Kidney (tissue), 14 donors: ENCODE measurements around the gene TCF12. TPM values are rescaled to one million over a fixed set of nuclear protein-coding genes. Genes with fewer than 3 reads are reported as not detected.

Experiments
- DNase-seq, 5 donors: peaks; one replicate each; pipeline ENCODE4 v3.0.0-alpha.2; 2013 to 2020
- FAIRE-seq: peaks from 2 replicates; lab custom pipeline; 2012; peaks lifted over from hg19 to GRCh38; lab: Jason Lieb, UNC
- H3K27ac ChIP-seq, 2 donors: one replicate each; pipeline ENCODE4 v1.7.0; 2013; ENCODE audit warnings: low read depth in 2 of 2, low read length in 2 of 2, inconsistent platforms in 1 of 2
- H3K27me3 ChIP-seq: one replicate; pipeline ENCODE4 v1.7.1; 2013; ENCODE audit warnings: low read length, inconsistent platforms; ENCODE audit not compliant: control insufficient read depth, insufficient read depth
- H3K36me3 ChIP-seq, 3 donors: one replicate each; pipeline versions ENCODE4 v1.7.0 to v1.7.1; 2013; ENCODE audit warnings: low read length in 3 of 3, control low read depth in 1 of 3, inconsistent platforms in 1 of 3; ENCODE audit not compliant: insufficient read depth in 3 of 3, control insufficient read depth in 2 of 3
- H3K4me1 ChIP-seq, 3 donors: one replicate each; pipeline versions ENCODE4 v1.7.0 to v1.7.1; 2013; ENCODE audit warnings: low read length in 3 of 3, inconsistent platforms in 1 of 3, low read depth in 1 of 3; ENCODE audit not compliant: control insufficient read depth in 2 of 3, insufficient read depth in 2 of 3
- H3K4me3 ChIP-seq, 3 donors: one replicate each; pipeline versions ENCODE4 v1.7.0 to v1.8.1; 2013; ENCODE audit warnings: low read length in 3 of 3, control low read depth in 1 of 3, inconsistent platforms in 1 of 3
- H3K9ac ChIP-seq, 3 donors: one replicate each; pipeline versions ENCODE4 v1.7.0 to v1.7.1; 2013; ENCODE audit warnings: low read length in 3 of 3, control low read depth in 1 of 3, inconsistent platforms in 1 of 3
- H3K9me3 ChIP-seq, 3 donors: one replicate each; pipeline versions ENCODE4 v1.7.0 to v1.7.1; 2013; ENCODE audit warnings: low read length in 3 of 3, control low read depth in 1 of 3, inconsistent platforms in 1 of 3; ENCODE audit not compliant: control insufficient read depth in 2 of 3, insufficient read depth in 1 of 3
- intact Hi-C: fragments of 100-400 bp; cut with DNase I; formaldehyde crosslinking; loops from one replicate; pipeline ENCODE4 v1.11.1; 2022
- polyA plus RNA-seq: library from polyadenylated mRNA; stranded (reverse); fragments of 350-450 nt; fragmentation: Illumina TruSeq; extraction: RNeasy Lipid Tissue Mini Kit (QIAGEN cat#74804); gene quantifications from one replicate; pipeline ENCODE4 v1.2.3, GENCODE V29; 2014; ENCODE audit warnings: low read depth, low replicate concordance; ENCODE audit not compliant: insufficient read depth
- total RNA-seq: library from RNA; stranded (reverse); fragmentation: NEBNext Ultra II Directional; extraction: Animal tissue kit (Norgen Biotek cat#: 25700); gene quantifications from one replicate; pipeline ENCODE4 v1.2.1, GENCODE V29; 2021
- TF ChIP-seq, protein P1 (sequence below): IDR thresholded peaks from 3 replicates; pipeline ENCODE4 v1.5.1; 2012; ENCODE audit warnings: mild to moderate bottlenecking, moderate library complexity, borderline replicate concordance; ENCODE audit not compliant: insufficient read depth; ENCODE audit errors: extremely low read depth
- donor health status: control.
- donor health status: control.
- donor health status: control.
- donor health status: control.
- donor health status: control.
- donor health status: DM: yes; HTN: yes; CAD: no.
- donor health status: Normal renal cell carcinoma (clear cell type).

Gene TCF12
- total and polyA plus RNA-seq, 2 donors from 2014 or later: 16.3 to 116 TPM

DNA sequence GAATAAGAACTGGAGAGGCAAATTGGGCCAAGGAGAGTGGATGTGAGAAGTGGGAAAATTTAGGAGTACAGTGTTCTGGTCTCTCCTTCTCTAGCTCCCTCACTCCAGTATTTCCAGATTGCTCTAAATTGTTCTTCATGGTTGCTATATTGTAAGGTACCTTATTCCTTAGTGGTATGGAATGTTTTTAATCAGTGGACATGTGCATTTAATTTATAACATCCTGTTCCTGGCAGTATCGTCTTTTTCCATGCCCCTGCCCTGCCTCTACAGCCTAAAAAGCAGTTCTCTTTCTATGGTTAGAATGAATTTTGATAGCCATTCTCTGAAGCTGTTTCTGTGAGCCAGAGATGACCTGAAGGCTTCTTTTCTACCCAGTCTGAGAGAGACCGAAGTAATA, 180.5 kb downstream of the TCF12 start:
- Histone ChIP-seq H3K36me3 (no peaks in the 10 kb centered on the region), H3K4me3 (no peak overlapping the region), H3K27me3 (no peaks in the 10 kb centered on the region), H3K9me3 (no peaks in the 10 kb centered on the region), H3K27ac (no peak overlapping the region), H3K9ac (no peak overlapping the region), H3K4me1 (no peaks in the 10 kb centered on the region)
- TF ChIP-seq, protein P1, sequence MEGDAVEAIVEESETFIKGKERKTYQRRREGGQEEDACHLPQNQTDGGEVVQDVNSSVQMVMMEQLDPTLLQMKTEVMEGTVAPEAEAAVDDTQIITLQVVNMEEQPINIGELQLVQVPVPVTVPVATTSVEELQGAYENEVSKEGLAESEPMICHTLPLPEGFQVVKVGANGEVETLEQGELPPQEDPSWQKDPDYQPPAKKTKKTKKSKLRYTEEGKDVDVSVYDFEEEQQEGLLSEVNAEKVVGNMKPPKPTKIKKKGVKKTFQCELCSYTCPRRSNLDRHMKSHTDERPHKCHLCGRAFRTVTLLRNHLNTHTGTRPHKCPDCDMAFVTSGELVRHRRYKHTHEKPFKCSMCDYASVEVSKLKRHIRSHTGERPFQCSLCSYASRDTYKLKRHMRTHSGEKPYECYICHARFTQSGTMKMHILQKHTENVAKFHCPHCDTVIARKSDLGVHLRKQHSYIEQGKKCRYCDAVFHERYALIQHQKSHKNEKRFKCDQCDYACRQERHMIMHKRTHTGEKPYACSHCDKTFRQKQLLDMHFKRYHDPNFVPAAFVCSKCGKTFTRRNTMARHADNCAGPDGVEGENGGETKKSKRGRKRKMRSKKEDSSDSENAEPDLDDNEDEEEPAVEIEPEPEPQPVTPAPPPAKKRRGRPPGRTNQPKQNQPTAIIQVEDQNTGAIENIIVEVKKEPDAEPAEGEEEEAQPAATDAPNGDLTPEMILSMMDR: no peak
- intact Hi-C loops: no loop called here
- DNase-seq: no peak
- FAIRE-seq: no peak

- no peaks in the 10 kb centered on the region for H3K9me3 ChIP-seq
- FAIRE-seq (no peak), DNase-seq (no peak)
- no peak overlapping the region for H3K9ac ChIP-seq
- H3K27me3 ChIP-seq: no peaks in the 10 kb centered on the region
- no peaks in the 10 kb centered on the region for H3K4me1 ChIP-seq
- no peak overlapping the region for H3K27ac ChIP-seq
- TF ChIP-seq, protein P1: no peak
- intact Hi-C loops: no loop called here
- no peak overlapping the region for H3K4me3 ChIP-seq
- no peaks in the 10 kb centered on the region for H3K36me3 ChIP-seq
Measured at GRCh38 chr15:57100136-57100539, 181.7 kb downstream of the TCF12 start.

- Histone ChIP-seq H3K36me3 (no peaks in the 10 kb centered on the region), H3K9me3 (no peaks in the 10 kb centered on the region), H3K27ac (no peak overlapping the region), H3K4me1 (no peaks in the 10 kb centered on the region), H3K27me3 (no peaks in the 10 kb centered on the region), H3K9ac (no peak overlapping the region), H3K4me3 (no peak overlapping the region)
- no peak for FAIRE-seq
- intact Hi-C loops: no loop called here
- TF ChIP-seq, protein P1: no peak
- no peak for DNase-seq
Measured at GRCh38 chr15:57102858-57103257, 184.4 kb downstream of the TCF12 start.

GRCh38 chr15:57108296-57108695, 189.9 kb downstream of the TCF12 start:
- no peak overlapping the region for H3K4me3 ChIP-seq
- H3K9me3 ChIP-seq: no peaks in the 10 kb centered on the region
- no peak overlapping the region for H3K27ac ChIP-seq
- H3K27me3 ChIP-seq: no peaks in the 10 kb centered on the region
- no peak for FAIRE-seq
- no peaks in the 10 kb centered on the region for H3K36me3 ChIP-seq
- H3K9ac ChIP-seq: no peak overlapping the region
- H3K4me1 ChIP-seq: no peaks in the 10 kb centered on the region
- TF ChIP-seq, protein P1: no peak
- no peak for DNase-seq
- intact Hi-C loops: no loop called here
